ENCODE measurements around the gene DUS2. TPM values are rescaled to one million over a fixed set of nuclear protein-coding genes. Genes with fewer than 3 reads are reported as not detected.

DUS2 gene
- total RNA-seq, 2 donors from 2014 or later, result 5.3 to 8.4 TPM

DNA sequence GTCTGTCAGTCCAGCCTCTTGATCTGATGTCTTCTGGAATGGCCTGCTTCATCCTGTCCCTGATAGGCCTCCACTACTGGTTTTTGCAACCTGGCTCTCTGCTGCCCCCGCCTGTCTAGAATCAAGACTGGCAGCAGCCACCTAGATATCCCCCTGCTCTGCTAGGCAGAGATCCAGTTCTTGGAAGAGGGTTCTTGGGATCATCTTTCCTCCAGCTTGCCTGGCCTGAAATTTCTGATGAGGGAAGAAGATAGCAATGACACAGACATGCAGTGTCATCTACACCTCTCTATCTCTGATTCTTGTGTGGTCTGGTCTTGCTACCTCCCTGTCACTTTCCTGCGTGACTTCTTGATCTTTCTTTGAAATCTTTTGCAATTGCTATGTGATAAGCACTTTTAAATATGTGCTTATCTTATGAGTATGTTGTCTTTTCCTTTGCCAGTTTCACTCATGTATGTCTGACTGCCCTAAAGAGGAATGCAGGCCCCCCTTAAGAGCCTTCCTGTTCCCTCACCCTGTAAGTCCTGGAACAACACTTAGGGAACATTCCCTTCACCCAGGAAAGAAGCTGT, 41.8 kb downstream of the DUS2 start:
- Histone ChIP-seq H3K9me3 (no peaks in the 10 kb centered on the region), H3K27ac (peak overlapping the region; percentile 85 to 88), H3K4me3 (no peak overlapping the region), H3K27me3 (replicated peaks; ENCODE audit: insufficient read depth) (no peaks in the 10 kb centered on the region), H3K4me1 (ENCODE audit: control insufficient read depth in 1 of 2, low read depth in 2 of 2) (peaks cover 15 to 30% of the 10 kb centered on the region in 2 donors), H3K36me3 (peaks cover 5% of the 10 kb centered on the region)
- DNase-seq (ENCODE audit: low spot score) (no peak), ATAC-seq (ENCODE audit: insufficient number of reproducible peaks, low FRiP score, low read depth) (peak; percentile 80)
- peak; percentile 61 for TF ChIP-seq CTCF (IDR thresholded peaks at IDR 0.05)

- peak; percentile 63 for ATAC-seq (ENCODE audit: insufficient number of reproducible peaks, low FRiP score, low read depth)
- DNase-seq (ENCODE audit: low spot score), result no peak
- peaks cover 15 to 30% of the 10 kb centered on the region in 2 donors for H3K4me1 ChIP-seq (ENCODE audit: control insufficient read depth in 1 of 2, low read depth in 2 of 2)
- H3K4me3 ChIP-seq, result no peak overlapping the region
- H3K27me3 ChIP-seq (replicated peaks; ENCODE audit: insufficient read depth), result no peaks in the 10 kb centered on the region
- peaks cover 12% of the 10 kb centered on the region for H3K36me3 ChIP-seq
- H3K9me3 ChIP-seq, result no peaks in the 10 kb centered on the region
- peak overlapping the region; percentile 85 to 88 for H3K27ac ChIP-seq
- no peak for TF ChIP-seq CTCF (IDR thresholded peaks at IDR 0.05)
Measured at GRCh38 chr16:68065716-68066305, 42.7 kb downstream of the DUS2 start.

- no peak for TF ChIP-seq CTCF (IDR thresholded peaks at IDR 0.05)
- no peak overlapping the region for H3K4me3 ChIP-seq
- H3K36me3 ChIP-seq, result peaks cover 15% of the 10 kb centered on the region
- no peaks in the 10 kb centered on the region for H3K27me3 ChIP-seq (replicated peaks; ENCODE audit: insufficient read depth)
- DNase-seq (ENCODE audit: low spot score) (no peak), ATAC-seq (ENCODE audit: insufficient number of reproducible peaks, low FRiP score, low read depth) (no peak)
- no peaks in the 10 kb centered on the region for H3K9me3 ChIP-seq
- H3K4me1 ChIP-seq (ENCODE audit: control insufficient read depth in 1 of 2, low read depth in 2 of 2), result peaks cover 15 to 30% of the 10 kb centered on the region in 2 donors
- H3K27ac ChIP-seq, result peak overlapping the region; percentile 85 to 88
Measured at GRCh38 chr16:68066763-68067162, 43.7 kb downstream of the DUS2 start.

DNA sequence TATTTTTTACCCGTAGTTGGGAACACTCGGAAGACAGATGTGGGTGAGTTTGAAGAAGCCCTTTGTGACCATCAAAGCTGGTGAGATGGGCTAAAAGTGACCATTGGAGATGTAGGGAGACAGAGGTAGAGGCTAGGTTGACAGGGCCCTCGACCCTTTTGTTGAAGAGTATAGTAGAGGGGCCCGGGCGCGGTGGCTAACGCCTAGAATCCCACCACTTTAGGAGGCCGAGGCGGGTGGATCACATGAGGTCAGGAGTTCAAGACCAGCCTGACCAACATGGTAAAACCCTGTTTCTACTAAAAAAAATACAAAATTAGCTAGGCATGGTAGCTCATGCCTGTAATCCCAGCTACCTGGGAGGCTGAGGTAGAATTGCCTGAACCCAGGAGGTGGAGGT, 45.8 kb downstream of the DUS2 start:
- H3K4me1 ChIP-seq (ENCODE audit: control insufficient read depth in 1 of 2, low read depth in 2 of 2), result peaks cover 13 to 28% of the 10 kb centered on the region in 2 donors
- no peak overlapping the region for H3K27ac ChIP-seq
- DNase-seq (ENCODE audit: low spot score), result no peak
- no peaks in the 10 kb centered on the region for H3K27me3 ChIP-seq (replicated peaks; ENCODE audit: insufficient read depth)
- H3K36me3 ChIP-seq, result peaks cover 21% of the 10 kb centered on the region
- TF ChIP-seq CTCF (IDR thresholded peaks at IDR 0.05), result no peak
- no peak overlapping the region for H3K4me3 ChIP-seq
- no peak for ATAC-seq (ENCODE audit: insufficient number of reproducible peaks, low FRiP score, low read depth)
- H3K9me3 ChIP-seq, result no peaks in the 10 kb centered on the region

DNA sequence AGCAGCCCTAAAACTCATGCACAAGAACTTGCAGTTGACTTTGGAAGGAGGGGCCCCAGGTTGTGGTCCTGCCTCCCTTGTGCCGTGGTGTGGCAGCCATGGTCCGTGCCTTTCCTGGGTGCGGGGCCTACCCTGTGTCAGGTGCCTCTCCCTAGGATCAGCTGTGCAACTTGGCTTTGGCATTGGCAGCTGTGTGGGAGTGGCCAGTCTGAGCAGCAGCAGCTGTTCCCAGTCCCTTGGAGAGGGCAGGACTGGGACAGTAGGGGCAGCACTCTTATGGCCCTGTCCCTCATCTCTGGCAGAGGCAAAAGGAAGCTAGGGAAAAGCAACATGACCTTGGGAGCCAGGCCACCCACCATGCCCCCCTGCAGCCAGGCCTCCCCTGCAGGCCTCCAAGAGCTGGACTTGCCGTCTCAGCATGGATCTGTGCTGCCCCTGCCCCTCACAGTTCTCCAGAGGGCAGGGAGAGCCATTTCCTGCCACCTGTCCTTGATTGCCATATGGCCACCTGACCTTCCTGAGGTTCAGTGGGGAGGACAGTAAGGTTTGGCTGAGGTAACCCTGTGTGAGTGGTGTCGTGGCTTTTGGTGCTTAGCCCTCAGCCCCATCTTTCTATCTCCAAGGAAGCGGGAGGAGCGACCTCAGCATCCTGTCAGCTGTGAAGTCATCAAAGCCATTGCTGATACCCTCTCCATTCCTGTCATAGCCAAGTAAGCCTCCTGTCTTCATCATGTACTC, 46.6 kb downstream of the DUS2 start:
- Histone ChIP-seq H3K9me3 (no peaks in the 10 kb centered on the region), H3K27me3 (replicated peaks; ENCODE audit: insufficient read depth) (no peaks in the 10 kb centered on the region), H3K27ac (no peak overlapping the region), H3K4me1 (ENCODE audit: control insufficient read depth in 1 of 2, low read depth in 2 of 2) (peaks cover 6 to 20% of the 10 kb centered on the region in 2 donors), H3K4me3 (no peak overlapping the region), H3K36me3 (peaks cover 27% of the 10 kb centered on the region)
- no peak for DNase-seq (ENCODE audit: low spot score)
- no peak for ATAC-seq (ENCODE audit: insufficient number of reproducible peaks, low FRiP score, low read depth)
- no peak for TF ChIP-seq CTCF (IDR thresholded peaks at IDR 0.05)
